HepG2 (cell line): Measurements from ENCODE around the gene LCLAT1. TPM values are rescaled to one million over a fixed set of nuclear protein-coding genes. Genes with fewer than 3 reads are reported as not detected.

Experiments
- BATF2 ChIP-seq: sonication (generic); formaldehyde crosslinking; IDR thresholded peaks from 2 replicates; pipeline ENCODE4 v1.8.0; 2022; ENCODE audit warnings: mild to moderate bottlenecking, missing genetic modification reagents, moderate library complexity
- HDAC1 ChIP-seq: sonication (generic); formaldehyde crosslinking; IDR thresholded peaks from 2 replicates; pipeline ENCODE4 v1.5.1; 2020; ENCODE audit warnings: mild to moderate bottlenecking, missing genetic modification reagents
- HMG20A ChIP-seq: IDR thresholded peaks from 2 replicates; pipeline ENCODE4 v1.6.1; 2016; ENCODE audit warnings: borderline replicate concordance
- IKZF5 ChIP-seq: IDR thresholded peaks from 2 replicates; pipeline ENCODE4 v1.6.1; 2018; ENCODE audit warnings: missing genetic modification reagents, mild to moderate bottlenecking, missing compliant biosample characterization
- IRF2 ChIP-seq: IDR thresholded peaks from 2 replicates; pipeline ENCODE4 v1.6.1; 2018; ENCODE audit warnings: missing genetic modification reagents, missing compliant biosample characterization
- PRDM10 ChIP-seq: sonication (generic); formaldehyde crosslinking; IDR thresholded peaks from 2 replicates; pipeline ENCODE4 v1.4.0; 2020; ENCODE audit warnings: low read depth, missing genetic modification reagents
- RARA ChIP-seq: IDR thresholded peaks from 2 replicates; pipeline ENCODE4 v1.6.1; 2016; ENCODE audit warnings: missing genetic modification reagents, missing compliant biosample characterization
- SCMH1 ChIP-seq: sonication (generic); formaldehyde crosslinking; IDR thresholded peaks from 2 replicates; pipeline ENCODE4 v1.9.0; 2021; ENCODE audit warnings: missing genetic modification reagents, mild to moderate bottlenecking, borderline replicate concordance
- SPEN ChIP-seq: sonication (generic); formaldehyde crosslinking; IDR thresholded peaks from 2 replicates; pipeline ENCODE4 v1.5.1; 2020; ENCODE audit warnings: low read depth, mild to moderate bottlenecking, missing genetic modification reagents
- TEAD3 ChIP-seq: optimal IDR thresholded peaks from 2 replicates; pipeline ENCODE3; 2016; ENCODE audit warnings: borderline replicate concordance
- ZNF207 ChIP-seq: fragments of 450-650 bp; IDR thresholded peaks from 2 replicates; pipeline ENCODE4 v1.6.1; 2016; ENCODE audit warnings: antibody characterized with exemption, borderline replicate concordance
- ZNF350 ChIP-seq: sonication (generic); formaldehyde crosslinking; IDR thresholded peaks from 2 replicates; pipeline ENCODE4 v1.4.0; 2020; ENCODE audit warnings: mild to moderate bottlenecking, low read depth, missing genetic modification reagents, borderline replicate concordance
- ZNF503 ChIP-seq: sonication (generic); formaldehyde crosslinking; IDR thresholded peaks from 2 replicates; pipeline ENCODE4 v1.4.0; 2020; ENCODE audit warnings: missing genetic modification reagents
- ZNF513 ChIP-seq: sonication (generic); formaldehyde crosslinking; conservative IDR thresholded peaks from 2 replicates; pipeline ENCODE4 v1.5.0; 2020; ENCODE audit warnings: missing genetic modification reagents
- ZNF761 ChIP-seq: sonication (generic); formaldehyde crosslinking; conservative IDR thresholded peaks from 2 replicates; pipeline ENCODE4 v1.4.0; 2020; ENCODE audit warnings: mild to moderate bottlenecking, missing genetic modification reagents
- polyA plus RNA-seq, 8 experiments: library from polyadenylated mRNA; depleted of rRNA in 3 of 8; stranded (reverse) in 7 of 8; unstranded in 1 of 8; fragments of >200 nt; fragmentation: Illumina TruSeq in 4 of 8; extraction: Trizol in 4 of 8; gene quantifications; 2 replicates each; pipeline versions ENCODE4 v1.2.1 to v1.2.3, GENCODE V29; 2011 to 2016; ENCODE audit warnings: low read depth in 4 of 8, missing spikeins in 1 of 8, mixed read lengths in 1 of 8; ENCODE audit not compliant: insufficient read depth in 1 of 8
- total RNA-seq, 5 experiments: library from RNA; depleted of rRNA; stranded (reverse); fragments of >200 nt; fragmentation: Illumina TruSeq; extraction: Trizol; gene quantifications; 2 replicates each; pipeline ENCODE4 v1.2.3, GENCODE V29; 2016; ENCODE audit warnings: low read depth in 1 of 5

LCLAT1 gene
- total and polyA plus RNA-seq, 2 of the 13 experiments (the other 11 are each of a cell fraction or from before 2014, with no cell fraction given): 18.0 to 28.0 TPM

- TF ChIP-seq ZNF513 (CRISPR knock-in tag) (no peak), IRF2 (CRISPR knock-in tag) (0 out of 2 replicates have a peak, but pooled peaks have one; percentile 22), HDAC1 (0 out of 2 replicates have a peak, but pooled peaks have one; percentile 30), HMG20A (peak; percentile 70; the same call in 1 of the 2 replicates), ZNF207 (no peak), RARA (CRISPR knock-in tag) (peak; percentile 96), ZNF350 (CRISPR knock-in tag) (no peak), IKZF5 (peak; percentile 36; the same call in 1 of the 2 replicates), SPEN (CRISPR knock-in tag) (no peak; the same call in 1 of the 2 replicates), SCMH1 (CRISPR knock-in tag) (no peak), BATF2 (CRISPR knock-in tag) (no peak), TEAD3 (CRISPR knock-in tag) (peak; percentile 40), ZNF761 (CRISPR knock-in tag) (no peak), PRDM10 (CRISPR knock-in tag) (no peak), ZNF503 (CRISPR knock-in tag) (0 out of 2 replicates have a peak, but pooled peaks have one; percentile 1)
Observed at GRCh38 chr2:30511122-30512083, 64.4 kb downstream of the LCLAT1 start (continued).
